Neuronal stem cell (in vitro differentiated cells): ENCODE data around the gene FRRS1L.
A peak's percentile ranks its signal among the peaks of the same experiment; 100 is the strongest.

ENCODE experiments used
- DNase-seq: peaks from one replicate; pipeline ENCODE4 v3.0.0-alpha.2; 2013; ENCODE audit warnings: low spot score
- H2AFZ ChIP-seq: one replicate; pipeline ENCODE4 v1.6.1; 2013; ENCODE audit warnings: mild to moderate bottlenecking, low read length, inconsistent platforms
- H2AK5ac ChIP-seq: 2 replicates; pipeline ENCODE4 v1.6.1; 2013; ENCODE audit warnings: low read depth, mild to moderate bottlenecking, inconsistent platforms, low read length, moderate library complexity, mixed read lengths
- H2BK120ac ChIP-seq: 2 replicates; pipeline ENCODE4 v1.6.1; 2013; ENCODE audit warnings: low read depth, mild to moderate bottlenecking, inconsistent platforms, low read length, moderate library complexity, mixed read lengths
- H2BK12ac ChIP-seq: one replicate; pipeline ENCODE4 v1.6.1; 2013; ENCODE audit warnings: low read length, inconsistent platforms
- H2BK15ac ChIP-seq: 2 replicates; pipeline ENCODE4 v1.6.1; 2013; ENCODE audit warnings: mild to moderate bottlenecking, low read length, inconsistent platforms, mixed read lengths
- H2BK5ac ChIP-seq: one replicate; pipeline ENCODE4 v1.6.1; 2013; ENCODE audit warnings: inconsistent platforms, mild to moderate bottlenecking, low read length, moderate library complexity
- H3K14ac ChIP-seq: one replicate; pipeline ENCODE4 v1.6.1; 2013; ENCODE audit warnings: low read length, inconsistent platforms
- H3K18ac ChIP-seq: 2 replicates; pipeline ENCODE4 v1.6.1; 2013; ENCODE audit warnings: low read length, inconsistent platforms
- H3K23ac ChIP-seq: 2 replicates; pipeline ENCODE4 v1.6.1; 2013; ENCODE audit warnings: low read depth, mild to moderate bottlenecking, mixed read lengths, low read length, inconsistent platforms; ENCODE audit not compliant: poor library complexity
- H3K27ac ChIP-seq: replicated peaks from 3 replicates; pipeline ENCODE4 v1.5.1; 2013; ENCODE audit warnings: low read length, inconsistent platforms
- H3K27me3 ChIP-seq, 3 experiments: 2 replicates each; pipeline ENCODE4 v1.6.1; 2013; ENCODE audit warnings: low read length in 3 of 3, mild to moderate bottlenecking in 2 of 3, inconsistent platforms in 1 of 3, low read depth in 1 of 3, mixed read lengths in 1 of 3, moderate library complexity in 1 of 3; ENCODE audit not compliant: control insufficient read depth in 3 of 3, insufficient read depth in 3 of 3
- H3K36me3 ChIP-seq, 2 donors: replicated peaks in 1 of 2; 2 replicates each; pipeline ENCODE4 v1.6.1; 2013; ENCODE audit warnings: low read length in 2 of 2; ENCODE audit not compliant: control insufficient read depth in 2 of 2, insufficient read depth in 2 of 2
- H3K4ac ChIP-seq: 2 replicates; pipeline ENCODE4 v1.6.1; 2013; ENCODE audit warnings: inconsistent platforms, mild to moderate bottlenecking, low read length, moderate library complexity
- H3K4me1 ChIP-seq, 2 donors: 1 replicate in 1 of 2; 2 replicates in 1 of 2; pipeline ENCODE4 v1.6.1; 2013; ENCODE audit warnings: low read length in 2 of 2, low read depth in 1 of 2; ENCODE audit not compliant: control insufficient read depth in 2 of 2, insufficient read depth in 1 of 2
- H3K4me2 ChIP-seq: one replicate; pipeline ENCODE4 v1.6.1; 2013; ENCODE audit warnings: mild to moderate bottlenecking, low read length, inconsistent platforms; ENCODE audit not compliant: insufficient read depth, poor library complexity, severe bottlenecking
- H3K4me3 ChIP-seq, 2 donors: 2 replicates each; pipeline ENCODE4 v1.5.1; 2013; ENCODE audit warnings: low read length in 2 of 2, mild to moderate bottlenecking in 2 of 2, inconsistent platforms in 1 of 2, moderate library complexity in 1 of 2
- H3K79me1 ChIP-seq: one replicate; pipeline ENCODE4 v1.6.1; 2013; ENCODE audit warnings: low read depth, mild to moderate bottlenecking, inconsistent platforms, low read length, moderate library complexity
- H3K9ac ChIP-seq: one replicate; pipeline ENCODE4 v1.6.1; 2013; ENCODE audit warnings: mild to moderate bottlenecking, low read depth, low read length, inconsistent platforms; ENCODE audit not compliant: poor library complexity
- H3K9me3 ChIP-seq, 2 donors: replicated peaks in 1 of 2; 2 replicates each; pipeline versions ENCODE3 to v1.6.1; 2013; ENCODE audit warnings: low read length in 2 of 2, mild to moderate bottlenecking in 2 of 2, inconsistent platforms in 1 of 2, low read depth in 1 of 2, mixed read lengths in 1 of 2, moderate library complexity in 1 of 2; ENCODE audit not compliant: control insufficient read depth in 2 of 2, insufficient read depth in 1 of 2
- H4K8ac ChIP-seq: one replicate; pipeline ENCODE4 v1.6.1; 2013; ENCODE audit warnings: low read depth, mild to moderate bottlenecking, inconsistent platforms, low read length, moderate library complexity
- H4K91ac ChIP-seq: one replicate; pipeline ENCODE4 v1.6.1; 2013; ENCODE audit warnings: low read length, low read depth, mild to moderate bottlenecking, inconsistent platforms; ENCODE audit not compliant: poor library complexity
- WGBS, 2 donors: extraction: QIAGEN DNeasy Blood & Tissue Kit; methylation state at CpG; one replicate each; pipeline ENCODE4 v1.1.7; 2013; ENCODE audit warnings: missing lambda C conversion rate in 2 of 2, mixed read lengths in 1 of 2; ENCODE audit not compliant: insufficient read length in 2 of 2, insufficient replicate concordance in 1 of 2; ENCODE audit errors: extremely low coverage in 2 of 2; 5-methylcytosine and 5-hydroxymethylcytosine counted together

The FRRS1L gene

GRCh38 chr9:109098960-109099308, 68.1 kb downstream of the FRRS1L start:
- no CpG with 5 or more reads among the region's 2 CpGs for WGBS, 2 donors
- no peak overlapping the region for H2AFZ ChIP-seq

GRCh38 chr9:109098171-109098959, 68.7 kb downstream of the FRRS1L start:
- H2BK12ac ChIP-seq = no peak overlapping the region
- H4K8ac ChIP-seq = no peak overlapping the region
- DNase-seq = peak; percentile 31
- no peak overlapping the region for H3K4me2 ChIP-seq
- no peak overlapping the region for H2AFZ ChIP-seq
- no peak overlapping the region for H3K4me3 ChIP-seq
- no peak overlapping the region for H3K23ac ChIP-seq
- H3K27me3 ChIP-seq = no peaks in the 10 kb centered on the region
- H3K9me3 ChIP-seq = peaks cover 0 to 7% of the 10 kb centered on the region in 2 donors
- no peak overlapping the region for H4K91ac ChIP-seq
- H3K9ac ChIP-seq = no peak overlapping the region
- peaks cover 2 to 70% of the 10 kb centered on the region in 2 donors for H3K36me3 ChIP-seq
- no peak overlapping the region for H2BK15ac ChIP-seq
- H3K27ac ChIP-seq = no peak overlapping the region
- no CpG with 5 or more reads among the region's 4 CpGs for WGBS, 2 donors
- no peak overlapping the region for H2BK120ac ChIP-seq
- no peaks in the 10 kb centered on the region for H3K79me1 ChIP-seq
- no peak overlapping the region for H2BK5ac ChIP-seq
- no peak overlapping the region for H3K4ac ChIP-seq
- H3K18ac ChIP-seq = no peak overlapping the region
- no peak overlapping the region for H3K14ac ChIP-seq
- no peak overlapping the region for H2AK5ac ChIP-seq
- H3K4me1 ChIP-seq = peaks cover 4 to 13% of the 10 kb centered on the region in 2 donors

More at GRCh38 chr9:109098960-109099308, 68.1 kb downstream of the FRRS1L start:
- no peak overlapping the region for H3K4me2 ChIP-seq
- no peak overlapping the region for H3K14ac ChIP-seq
- no peak overlapping the region for H2BK120ac ChIP-seq
- H3K4me3 ChIP-seq = no peak overlapping the region
- no peak overlapping the region for H3K23ac ChIP-seq
- no peak overlapping the region for H4K8ac ChIP-seq
- peaks cover 4 to 13% of the 10 kb centered on the region in 2 donors for H3K4me1 ChIP-seq
- DNase-seq = no peak
- H3K9me3 ChIP-seq = peaks cover 0 to 12% of the 10 kb centered on the region in 2 donors
- H3K27ac ChIP-seq = no peak overlapping the region
- H2BK12ac ChIP-seq = no peak overlapping the region
- no peak overlapping the region for H2BK5ac ChIP-seq
- no peaks in the 10 kb centered on the region for H3K79me1 ChIP-seq
- no peak overlapping the region for H4K91ac ChIP-seq
- H3K9ac ChIP-seq = no peak overlapping the region
- no peaks in the 10 kb centered on the region for H3K27me3 ChIP-seq
- no peak overlapping the region for H2BK15ac ChIP-seq
- no peak overlapping the region for H3K18ac ChIP-seq
- H3K4ac ChIP-seq = no peak overlapping the region
- H2AK5ac ChIP-seq = no peak overlapping the region
- peaks cover 1 to 70% of the 10 kb centered on the region in 2 donors for H3K36me3 ChIP-seq

- no peak overlapping the region for H2BK15ac ChIP-seq
- no peak overlapping the region for H3K14ac ChIP-seq
- H2BK12ac ChIP-seq = no peak overlapping the region
- H3K4me3 ChIP-seq = no peak overlapping the region
- no peak overlapping the region for H4K91ac ChIP-seq
- H4K8ac ChIP-seq = no peak overlapping the region
- no peak overlapping the region for H3K27ac ChIP-seq
- H3K9me3 ChIP-seq = no peaks in the 10 kb centered on the region
- H3K4me2 ChIP-seq = no peak overlapping the region
- WGBS, 2 donors = no CpG with 5 or more reads among the region's 4 CpGs
- no peak overlapping the region for H2BK120ac ChIP-seq
- H3K4ac ChIP-seq = no peak overlapping the region
- no peak overlapping the region for H3K23ac ChIP-seq
- H2BK5ac ChIP-seq = no peak overlapping the region
- H2AK5ac ChIP-seq = no peak overlapping the region
- peaks cover 3 to 72% of the 10 kb centered on the region in 2 donors for H3K36me3 ChIP-seq
- H3K27me3 ChIP-seq = no peaks in the 10 kb centered on the region
- DNase-seq = no peak
- H3K79me1 ChIP-seq = no peaks in the 10 kb centered on the region
- no peak overlapping the region for H2AFZ ChIP-seq
- peaks cover 4 to 13% of the 10 kb centered on the region in 2 donors for H3K4me1 ChIP-seq
- no peak overlapping the region for H3K9ac ChIP-seq
- no peak overlapping the region for H3K18ac ChIP-seq
Observed at GRCh38 chr9:109097146-109097545, 69.9 kb downstream of the FRRS1L start.

- no peaks in the 10 kb centered on the region for H3K9me3 ChIP-seq
- H2AFZ ChIP-seq = no peak overlapping the region
- H3K18ac ChIP-seq = no peak overlapping the region
- peaks cover 4 to 13% of the 10 kb centered on the region in 2 donors for H3K4me1 ChIP-seq
- no CpG with 5 or more reads among the region's 3 CpGs for WGBS, 2 donors
- no peak overlapping the region for H3K9ac ChIP-seq
- no peak overlapping the region for H3K23ac ChIP-seq
- no peak overlapping the region for H3K4me3 ChIP-seq
- no peak overlapping the region for H2AK5ac ChIP-seq
- no peak overlapping the region for H3K14ac ChIP-seq
- H3K4me2 ChIP-seq = no peak overlapping the region
- H3K4ac ChIP-seq = no peak overlapping the region
- H3K36me3 ChIP-seq = peaks cover 7 to 72% of the 10 kb centered on the region in 2 donors
- no peak overlapping the region for H2BK120ac ChIP-seq
- DNase-seq = no peak
- H3K79me1 ChIP-seq = peaks cover 3% of the 10 kb centered on the region
- no peak overlapping the region for H2BK12ac ChIP-seq
- H4K91ac ChIP-seq = no peak overlapping the region
- no peak overlapping the region for H4K8ac ChIP-seq
- H3K27me3 ChIP-seq = no peaks in the 10 kb centered on the region
- H2BK5ac ChIP-seq = no peak overlapping the region
- no peak overlapping the region for H3K27ac ChIP-seq
- no peak overlapping the region for H2BK15ac ChIP-seq
Observed at GRCh38 chr9:109095321-109095720, 71.7 kb downstream of the FRRS1L start.
